GM12891 (cell line): ENCODE results near the gene EFCAB13.

Experiments
- PAX5 ChIP-seq: IDR thresholded peaks from 2 replicates; pipeline ENCODE4 v1.6.1; 2011; ENCODE audit warnings: low read length, moderate library complexity, mild to moderate bottlenecking; ENCODE audit not compliant: insufficient read depth, severe bottlenecking
- POLR2A ChIP-seq: IDR thresholded peaks from 2 replicates; pipeline ENCODE4 v1.6.1; 2011; ENCODE audit warnings: low read depth, low read length, control low read depth
- POLR2AphosphoS5 ChIP-seq: IDR thresholded peaks from 2 replicates; pipeline ENCODE4 v1.6.1; 2011; ENCODE audit warnings: low read depth, low read length, control low read depth
- POU2F2 ChIP-seq: IDR thresholded peaks from 2 replicates; pipeline ENCODE4 v1.6.1; 2011; ENCODE audit warnings: low read depth, mild to moderate bottlenecking, control low read depth, low read length, moderate library complexity
- SPI1 ChIP-seq: IDR thresholded peaks from 2 replicates; pipeline ENCODE4 v1.6.1; 2011; ENCODE audit warnings: low read depth, low read length, control low read depth
- TAF1 ChIP-seq: IDR thresholded peaks from 2 replicates; pipeline ENCODE4 v1.6.1; 2011; ENCODE audit warnings: low read depth, low read length, control low read depth

- TF ChIP-seq PAX5 (no peak), POLR2AphosphoS5 (no peak), SPI1 (no peak), POLR2A (no peak), TAF1 (no peak), POU2F2 (no peak)
These were observed 77.3 kb downstream of the EFCAB13 start for GRCh38 chr17:47401100-47401499.
